HUES48 (cell line): ENCODE measurements around the gene HAPLN1.

Source experiments
- H3K27ac ChIP-seq: one replicate; pipeline ENCODE4 v1.7.0; 2013; ENCODE audit warnings: low read depth, low read length, inconsistent platforms
- H3K27me3 ChIP-seq: 2 replicates; pipeline ENCODE4 v1.6.1; 2013; ENCODE audit warnings: mild to moderate bottlenecking, low read length; ENCODE audit not compliant: control insufficient read depth, insufficient read depth
- H3K36me3 ChIP-seq: 2 replicates; pipeline ENCODE4 v1.6.1; 2013; ENCODE audit warnings: low read length; ENCODE audit not compliant: control insufficient read depth, insufficient read depth
- H3K4me1 ChIP-seq: 2 replicates; pipeline ENCODE4 v1.6.1; 2013; ENCODE audit warnings: mild to moderate bottlenecking, low read length; ENCODE audit not compliant: control insufficient read depth, insufficient read depth
- H3K4me3 ChIP-seq: 2 replicates; pipeline ENCODE4 v1.5.1; 2013; ENCODE audit warnings: mild to moderate bottlenecking, low read depth, low read length
- H3K9ac ChIP-seq: 2 replicates; pipeline ENCODE4 v1.6.1; 2013; ENCODE audit warnings: mild to moderate bottlenecking, low read depth, low read length, moderate library complexity
- H3K9me3 ChIP-seq: 2 replicates; pipeline ENCODE4 v1.6.1; 2013; ENCODE audit warnings: low read length; ENCODE audit not compliant: control insufficient read depth, insufficient read depth

HAPLN1 gene

GRCh38 chr5:83718195-83718825 is 2.3 kb downstream of the HAPLN1 start:
- Histone ChIP-seq H3K9me3 (no peaks in the 10 kb centered on the region), H3K27ac (no peak overlapping the region), H3K9ac (no peak overlapping the region), H3K4me1 (peaks cover 44% of the 10 kb centered on the region), H3K36me3 (no peaks in the 10 kb centered on the region), H3K4me3 (no peak overlapping the region), H3K27me3 (no peaks in the 10 kb centered on the region)

DNA sequence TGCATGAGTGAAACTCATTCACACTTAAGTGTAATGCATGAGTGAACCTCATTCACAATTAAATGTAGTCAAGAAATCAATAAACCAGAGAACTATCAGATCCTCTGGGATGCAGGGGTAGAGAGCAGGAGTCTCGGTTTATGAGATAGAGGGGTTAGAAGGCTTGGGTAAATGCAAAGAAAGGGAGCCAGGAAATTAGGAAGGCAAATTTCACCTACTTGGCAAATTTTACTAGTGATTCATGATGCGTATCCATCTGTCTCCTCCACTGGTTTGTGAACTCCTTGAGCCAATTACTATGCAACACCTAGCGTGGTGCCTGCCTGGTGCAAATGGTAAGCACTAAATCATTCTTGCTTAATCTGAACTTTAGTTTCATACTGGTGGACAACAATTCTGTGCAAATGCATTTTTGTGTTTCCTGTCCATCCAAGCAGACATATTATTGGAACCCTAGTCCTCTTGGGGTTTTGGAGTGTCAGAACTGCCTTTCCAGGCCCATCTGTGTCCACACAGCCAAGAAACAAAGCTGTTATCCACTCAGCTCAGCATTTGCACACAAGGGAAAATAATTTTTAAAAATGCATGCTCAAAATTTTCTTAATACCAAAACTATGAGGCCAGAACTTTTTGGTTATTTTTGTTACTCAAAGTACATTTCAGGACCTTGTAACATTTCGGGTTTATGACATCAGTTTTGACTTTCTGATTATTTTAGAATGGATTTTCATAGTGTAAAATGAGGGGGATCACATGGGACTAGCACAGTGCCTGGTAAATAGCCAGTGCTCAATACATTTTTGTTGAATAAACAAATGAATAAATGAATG is 5.2 kb downstream of the HAPLN1 start:
- Histone ChIP-seq H3K36me3 (no peaks in the 10 kb centered on the region), H3K27me3 (no peaks in the 10 kb centered on the region), H3K9me3 (no peaks in the 10 kb centered on the region), H3K4me3 (no peak overlapping the region), H3K4me1 (peaks cover 26% of the 10 kb centered on the region), H3K9ac (no peak overlapping the region), H3K27ac (no peak overlapping the region)

DNA sequence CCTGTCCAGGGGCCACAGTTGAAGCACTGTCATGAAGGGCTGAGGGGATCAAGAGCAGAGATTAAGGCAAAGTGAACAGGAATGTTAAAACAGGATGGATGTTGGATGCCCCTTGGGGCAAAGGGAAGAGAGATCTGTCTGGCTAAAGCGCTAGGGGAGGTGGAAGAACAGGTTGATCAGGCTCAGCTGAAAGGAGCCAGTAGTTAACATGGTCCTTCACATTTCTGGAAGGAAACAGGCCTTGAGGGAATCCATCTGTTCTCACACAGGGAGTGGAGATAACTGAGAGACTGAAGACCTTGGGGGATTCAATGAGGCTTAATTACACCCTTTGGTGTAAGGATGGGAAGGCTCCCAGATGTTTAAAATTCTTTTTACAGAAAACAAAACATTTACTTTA is 5.8 kb downstream of the HAPLN1 start:
- no peak overlapping the region for H3K27ac ChIP-seq
- peaks cover 24% of the 10 kb centered on the region for H3K4me1 ChIP-seq
- H3K4me3 ChIP-seq: no peak overlapping the region
- no peak overlapping the region for H3K9ac ChIP-seq
- H3K9me3 ChIP-seq: no peaks in the 10 kb centered on the region
- H3K27me3 ChIP-seq: no peaks in the 10 kb centered on the region
- H3K36me3 ChIP-seq: no peaks in the 10 kb centered on the region

DNA sequence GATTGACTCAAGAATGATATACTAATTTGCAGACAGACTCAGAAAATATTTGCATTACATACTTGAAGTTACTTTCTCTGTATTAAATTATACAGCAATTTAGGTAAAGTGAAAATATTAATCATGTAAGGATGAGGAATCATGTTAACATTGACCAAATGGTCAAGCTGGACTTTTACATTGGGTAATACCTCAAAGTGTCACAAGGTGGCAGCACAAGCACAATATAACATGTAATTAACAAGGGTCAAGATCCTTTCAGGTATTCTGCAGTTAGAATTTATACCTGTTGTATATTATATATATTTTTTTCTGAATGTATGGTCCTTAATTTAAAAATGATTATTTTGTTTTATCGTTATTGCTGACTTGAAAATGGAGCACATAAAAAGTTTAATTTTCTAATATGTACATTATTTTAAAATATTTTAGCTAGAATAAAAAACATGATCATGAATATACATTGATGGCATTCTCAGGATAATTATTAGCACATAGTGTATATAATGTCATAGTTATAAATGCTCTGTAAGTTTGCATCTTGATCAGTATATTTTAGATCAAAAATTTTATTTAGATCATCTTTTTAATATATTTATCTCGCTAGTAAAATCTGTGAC is 8.6 kb downstream of the HAPLN1 start:
- Histone ChIP-seq H3K27ac (no peak overlapping the region), H3K4me3 (no peak overlapping the region), H3K9ac (no peak overlapping the region), H3K27me3 (no peaks in the 10 kb centered on the region), H3K9me3 (no peaks in the 10 kb centered on the region), H3K4me1 (peaks cover 21% of the 10 kb centered on the region), H3K36me3 (no peaks in the 10 kb centered on the region)

GRCh38 chr5:83709973-83710372 is 10.7 kb downstream of the HAPLN1 start:
- H3K9me3 ChIP-seq: no peaks in the 10 kb centered on the region
- no peaks in the 10 kb centered on the region for H3K27me3 ChIP-seq
- peaks cover 6% of the 10 kb centered on the region; the same call in 1 of the 2 replicates for H3K4me1 ChIP-seq
- no peak overlapping the region for H3K4me3 ChIP-seq
- H3K27ac ChIP-seq: no peak overlapping the region
- H3K36me3 ChIP-seq: no peaks in the 10 kb centered on the region
- no peak overlapping the region for H3K9ac ChIP-seq

DNA sequence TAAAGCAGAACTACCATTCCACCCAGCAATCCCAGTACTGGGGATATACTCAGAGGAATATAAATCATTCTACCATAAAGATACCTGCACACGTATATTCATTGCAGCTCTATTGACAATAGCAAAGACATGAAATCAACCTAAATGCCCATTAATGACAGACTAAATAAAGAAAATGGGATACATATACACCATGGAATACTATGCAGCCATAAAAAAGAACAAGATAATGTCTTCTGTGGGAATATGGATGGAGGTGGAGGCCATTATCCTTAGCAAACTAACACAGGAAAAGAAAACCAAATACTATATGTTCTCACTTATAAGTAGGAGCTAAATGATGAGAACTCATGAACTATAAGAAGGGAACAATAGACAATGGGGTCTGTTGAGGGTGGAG is 12.5 kb downstream of the HAPLN1 start:
- Histone ChIP-seq H3K36me3 (no peaks in the 10 kb centered on the region), H3K4me1 (no peaks in the 10 kb centered on the region), H3K9ac (no peak overlapping the region), H3K9me3 (no peaks in the 10 kb centered on the region), H3K4me3 (no peak overlapping the region), H3K27ac (no peak overlapping the region), H3K27me3 (no peaks in the 10 kb centered on the region)

DNA sequence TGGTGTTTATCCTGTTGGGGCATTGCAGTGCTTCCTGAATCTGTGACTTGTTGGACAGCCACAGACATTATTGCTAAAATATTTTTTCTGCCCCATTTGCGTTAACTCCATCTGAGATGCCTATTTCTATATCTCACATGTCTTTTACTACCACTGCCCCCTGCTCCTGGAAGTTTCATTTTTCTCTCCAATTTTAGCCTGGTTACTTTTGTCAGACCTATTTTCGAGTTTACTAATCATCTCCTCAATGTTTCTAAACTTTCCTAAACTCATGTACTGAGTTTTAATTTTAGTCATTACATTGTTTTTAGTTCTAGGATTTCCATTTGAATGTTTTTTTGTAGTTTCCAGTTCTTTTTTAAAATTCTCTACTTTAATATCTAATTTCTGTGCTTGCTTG is 17.6 kb downstream of the HAPLN1 start:
- Histone ChIP-seq H3K9me3 (no peaks in the 10 kb centered on the region), H3K4me3 (no peak overlapping the region), H3K27me3 (no peaks in the 10 kb centered on the region), H3K9ac (no peak overlapping the region), H3K4me1 (no peaks in the 10 kb centered on the region), H3K27ac (no peak overlapping the region), H3K36me3 (no peaks in the 10 kb centered on the region)

DNA sequence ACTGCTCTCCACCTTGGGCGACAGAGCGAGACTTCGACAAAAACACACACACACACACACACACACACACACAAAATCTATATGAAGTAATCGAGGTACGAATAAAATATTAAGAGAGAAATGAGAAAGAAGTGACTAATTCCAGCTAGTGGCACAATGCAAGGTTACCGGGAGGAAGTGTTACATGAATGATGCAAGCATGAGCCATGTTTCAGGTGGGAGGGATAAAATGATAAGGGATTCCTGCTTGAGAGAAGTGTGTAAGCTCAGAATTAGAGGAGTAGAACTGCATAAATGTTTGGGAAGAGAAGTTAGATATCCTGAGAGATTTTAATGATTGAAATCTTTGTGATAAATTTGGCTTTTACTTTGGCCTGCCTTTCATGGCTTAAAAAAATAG is 18.8 kb downstream of the HAPLN1 start:
- Histone ChIP-seq H3K9ac (no peak overlapping the region), H3K4me3 (no peak overlapping the region), H3K27ac (no peak overlapping the region), H3K4me1 (peaks cover under 1% of the 10 kb centered on the region; the same call in 1 of the 2 replicates), H3K9me3 (no peaks in the 10 kb centered on the region), H3K27me3 (no peaks in the 10 kb centered on the region), H3K36me3 (no peaks in the 10 kb centered on the region)

DNA sequence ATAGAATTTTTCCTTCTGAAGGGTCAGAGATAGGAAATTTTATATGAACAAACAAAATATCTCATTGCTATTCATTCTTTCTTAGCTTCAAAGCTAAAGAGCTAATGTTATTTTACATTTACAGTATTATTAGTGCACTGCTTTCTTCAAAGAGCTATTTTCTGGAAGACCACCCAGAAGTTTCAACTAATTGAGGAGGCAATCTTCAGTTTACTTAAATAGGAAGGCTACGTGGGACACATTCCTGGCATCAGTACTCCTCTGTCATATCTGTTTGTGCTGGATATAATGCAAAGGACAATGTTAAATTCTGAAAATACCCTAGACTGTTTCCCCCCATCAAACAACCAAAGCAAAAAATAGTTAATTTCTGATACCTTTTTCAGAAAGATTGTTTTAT is 30.8 kb downstream of the HAPLN1 start:
- Histone ChIP-seq H3K9me3 (no peaks in the 10 kb centered on the region), H3K27me3 (no peaks in the 10 kb centered on the region), H3K4me1 (peaks cover 21% of the 10 kb centered on the region; the same call in 1 of the 2 replicates), H3K4me3 (no peak overlapping the region), H3K27ac (no peak overlapping the region), H3K9ac (no peak overlapping the region), H3K36me3 (no peaks in the 10 kb centered on the region)

DNA sequence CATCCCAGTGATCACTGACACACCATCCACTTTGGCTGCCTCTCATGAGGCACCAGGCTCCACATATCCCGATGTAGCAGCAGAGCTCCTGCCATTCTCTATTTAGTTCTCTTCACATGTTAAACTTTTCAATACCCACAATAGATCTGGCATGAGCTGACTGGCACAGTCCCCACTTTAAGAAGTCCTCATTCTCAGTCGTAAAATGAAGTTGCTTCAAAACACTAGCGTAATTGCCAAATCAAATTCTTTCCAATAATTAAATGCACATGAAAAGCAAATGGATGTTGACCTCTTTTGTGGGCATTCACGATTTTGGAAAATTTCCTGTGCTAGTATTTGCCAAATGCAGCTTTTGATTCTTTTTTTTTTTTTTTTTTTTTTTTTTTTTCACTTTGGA is 32.4 kb downstream of the HAPLN1 start:
- Histone ChIP-seq H3K27me3 (no peaks in the 10 kb centered on the region), H3K9ac (no peak overlapping the region), H3K4me1 (peaks cover 33% of the 10 kb centered on the region), H3K27ac (no peak overlapping the region), H3K9me3 (no peaks in the 10 kb centered on the region), H3K4me3 (no peak overlapping the region), H3K36me3 (no peaks in the 10 kb centered on the region)

- Histone ChIP-seq H3K27ac (no peak overlapping the region), H3K9ac (no peak overlapping the region), H3K4me1 (peaks cover 38% of the 10 kb centered on the region), H3K9me3 (no peaks in the 10 kb centered on the region), H3K36me3 (no peaks in the 10 kb centered on the region), H3K27me3 (no peaks in the 10 kb centered on the region), H3K4me3 (no peak overlapping the region)
Measured at GRCh38 chr5:83687124-83687619, 33.5 kb downstream of the HAPLN1 start.
